Measurements from ENCODE around the gene NANOS3. TPM values are rescaled to one million over a fixed set of nuclear protein-coding genes. Genes with fewer than 3 reads are reported as not detected.
"Not testable (repeated sequence)": the region's sequence is repeated elsewhere in the genome, so short reads cannot be mapped to it uniquely, and the experiment has no call there.

Gene NANOS3
- polyA plus RNA-seq, 3 donors: not detected

GRCh38 chr19:13902993-13903555 is 26.1 kb downstream of the NANOS3 start:
- 62 to 77% (median 63%) methylated on average over 4 of the region's 4 CpGs for WGBS, 3 donors
- H3K27ac ChIP-seq (ENCODE audit: low read depth, low read length): no peak overlapping the region

- no peak within 1 kb of the TSS for H3K27ac ChIP-seq (ENCODE audit: low read depth, low read length)
- 6 to 7% (median 6%) methylated on average over 59 to 86 of the region's 86 CpGs for WGBS, 3 donors
Measured at GRCh38 chr19:13905634-13906520, 28.9 kb downstream of the NANOS3 start, which contains the start of the genes BRME1 and CC2D1A. Gene BRME1 (minus strand): TSS chr19:13906117. CDS start chr19:13904892, 1,225 bp downstream. Gene CC2D1A (plus strand): TSS chr19:13906201. CDS start chr19:13906442, 241 bp downstream.

- 1 to 2% (median 2%) methylated on average over 6 to 13 of the region's 13 CpGs for WGBS, 3 donors
- no peak overlapping the region for H3K27ac ChIP-seq (ENCODE audit: low read depth, low read length)
Measured at GRCh38 chr19:13906521-13906904, 29.6 kb downstream of the NANOS3 start.

- WGBS, 3 donors: 87 to 96% (median 94%) methylated on average over 5 of the region's 5 CpGs
Measured at GRCh38 chr19:13906910-13907309, 30.0 kb downstream of the NANOS3 start.

GRCh38 chr19:13908674-13909073 is 31.7 kb downstream of the NANOS3 start:
- no peak overlapping the region for H3K27ac ChIP-seq (ENCODE audit: low read depth, low read length)
- 84 to 88% (median 85%) methylated on average over 8 of the region's 8 CpGs for WGBS, 3 donors

More at GRCh38 chr19:13906910-13907309, 30.0 kb downstream of the NANOS3 start:
- no peak overlapping the region for H3K27ac ChIP-seq (ENCODE audit: low read depth, low read length)

- WGBS, 3 donors: 59 to 100% (median 97%) methylated on average over 2 of the region's 2 CpGs
- H3K27ac ChIP-seq (ENCODE audit: low read depth, low read length): no peak overlapping the region
Measured at GRCh38 chr19:13909430-13909829, 32.5 kb downstream of the NANOS3 start.

- H3K27ac ChIP-seq (ENCODE audit: low read depth, low read length): no peak overlapping the region
- 94 to 95% (median 95%) methylated on average over 17 of the region's 17 CpGs for WGBS, 3 donors
Measured at GRCh38 chr19:13913352-13913751, 36.4 kb downstream of the NANOS3 start.

GRCh38 chr19:13914777-13915176 is 37.8 kb downstream of the NANOS3 start:
- H3K27ac ChIP-seq (ENCODE audit: low read depth, low read length): no peak overlapping the region
- 67 to 88% (median 83%) methylated on average over 3 of the region's 3 CpGs for WGBS, 3 donors

- H3K27ac ChIP-seq (ENCODE audit: low read depth, low read length): no peak overlapping the region
- WGBS, 3 donors: 72 to 87% (median 73%) methylated on average over 14 of the region's 14 CpGs
Measured at GRCh38 chr19:13917888-13918406, 41.0 kb downstream of the NANOS3 start.

- no peak overlapping the region for H3K27ac ChIP-seq (ENCODE audit: low read depth, low read length)
- WGBS, 3 donors: 86 to 91% (median 91%) methylated on average over 26 to 34 of the region's 34 CpGs
Measured at GRCh38 chr19:13918726-13919411, 41.9 kb downstream of the NANOS3 start.

GRCh38 chr19:13920524-13920923 is 43.6 kb downstream of the NANOS3 start:
- WGBS, 3 donors: 95 to 98% (median 96%) methylated on average over 11 of the region's 11 CpGs
- H3K27ac ChIP-seq (ENCODE audit: low read depth, low read length): no peak overlapping the region

- no peak overlapping the region for H3K27ac ChIP-seq (ENCODE audit: low read depth, low read length)
- 83 to 87% (median 84%) methylated on average over 2 of the region's 2 CpGs for WGBS, 3 donors
Measured at GRCh38 chr19:13920940-13921747, 44.2 kb downstream of the NANOS3 start.

- WGBS, 3 donors: 95 to 98% (median 97%) methylated on average over 6 of the region's 6 CpGs
- not testable (repeated sequence) for H3K27ac ChIP-seq (ENCODE audit: low read depth, low read length)
Measured at GRCh38 chr19:13922118-13922517, 45.2 kb downstream of the NANOS3 start.

GRCh38 chr19:13923194-13923987 is 46.5 kb downstream of the NANOS3 start:
- no peak overlapping the region for H3K27ac ChIP-seq (ENCODE audit: low read depth, low read length)
- 95 to 96% (median 95%) methylated on average over 25 to 28 of the region's 28 CpGs for WGBS, 3 donors

- WGBS, 3 donors: 79 to 92% (median 83%) methylated on average over 4 of the region's 4 CpGs
- H3K27ac ChIP-seq (ENCODE audit: low read depth, low read length): no peak overlapping the region
Measured at GRCh38 chr19:13926010-13926409, 49.1 kb downstream of the NANOS3 start.

- no peak overlapping the region for H3K27ac ChIP-seq (ENCODE audit: low read depth, low read length)
- 62 to 90% (median 67%) methylated on average over 8 of the region's 8 CpGs for WGBS, 3 donors
Measured at GRCh38 chr19:13926715-13927114, 49.8 kb downstream of the NANOS3 start.

- H3K27ac ChIP-seq (ENCODE audit: low read depth, low read length): no peak overlapping the region
- WGBS, 3 donors: 87 to 89% (median 88%) methylated on average over 12 of the region's 12 CpGs
Measured at GRCh38 chr19:13929340-13929739, 52.4 kb downstream of the NANOS3 start.
